Karpas-422 (cell line): ENCODE results near the gene PRKAG2. TPM values are rescaled to one million over a fixed set of nuclear protein-coding genes. Genes with fewer than 3 reads are reported as not detected.

Source experiments
- small RNA-seq: library from RNA; depleted of rRNA; stranded (forward); fragments of <200 nt; gene quantifications from one replicate; pipeline ENCODE3, GENCODE V24; 2014
- total RNA-seq: library from RNA; depleted of rRNA; stranded (reverse); fragments of >200 nt; shearing (Covaris generic); gene quantifications from 2 replicates; pipeline ENCODE4 v1.2.3, GENCODE V29; 2014; ENCODE audit warnings: low replicate concordance; rRNA removed

Gene PRKAG2
- total RNA-seq, 1 experiment from 2014 or later: 6.3 TPM

Small RNAs within 50 kb of the gene (small RNA-seq; reads per million reads assigned to genes)
- gene RF00019 (not detected), gene RNU6-604P (not detected)

Other genes starting within 250 kb of the PRKAG2 start
- gene GALNTL5, start 79.3 kb upstream of the PRKAG2 start, total RNA-seq: not detected in 2 replicates
- gene GALNT11, start 148.6 kb upstream of the PRKAG2 start, total RNA-seq: not detected in 2 replicates